ENCODE results near the gene ASIC1. TPM values are rescaled to one million over a fixed set of nuclear protein-coding genes. Genes with fewer than 3 reads are reported as not detected.

The ASIC1 gene
- total and polyA plus RNA-seq, 2 experiments from 2014 or later: 0.76 to 1.5 TPM

DNA sequence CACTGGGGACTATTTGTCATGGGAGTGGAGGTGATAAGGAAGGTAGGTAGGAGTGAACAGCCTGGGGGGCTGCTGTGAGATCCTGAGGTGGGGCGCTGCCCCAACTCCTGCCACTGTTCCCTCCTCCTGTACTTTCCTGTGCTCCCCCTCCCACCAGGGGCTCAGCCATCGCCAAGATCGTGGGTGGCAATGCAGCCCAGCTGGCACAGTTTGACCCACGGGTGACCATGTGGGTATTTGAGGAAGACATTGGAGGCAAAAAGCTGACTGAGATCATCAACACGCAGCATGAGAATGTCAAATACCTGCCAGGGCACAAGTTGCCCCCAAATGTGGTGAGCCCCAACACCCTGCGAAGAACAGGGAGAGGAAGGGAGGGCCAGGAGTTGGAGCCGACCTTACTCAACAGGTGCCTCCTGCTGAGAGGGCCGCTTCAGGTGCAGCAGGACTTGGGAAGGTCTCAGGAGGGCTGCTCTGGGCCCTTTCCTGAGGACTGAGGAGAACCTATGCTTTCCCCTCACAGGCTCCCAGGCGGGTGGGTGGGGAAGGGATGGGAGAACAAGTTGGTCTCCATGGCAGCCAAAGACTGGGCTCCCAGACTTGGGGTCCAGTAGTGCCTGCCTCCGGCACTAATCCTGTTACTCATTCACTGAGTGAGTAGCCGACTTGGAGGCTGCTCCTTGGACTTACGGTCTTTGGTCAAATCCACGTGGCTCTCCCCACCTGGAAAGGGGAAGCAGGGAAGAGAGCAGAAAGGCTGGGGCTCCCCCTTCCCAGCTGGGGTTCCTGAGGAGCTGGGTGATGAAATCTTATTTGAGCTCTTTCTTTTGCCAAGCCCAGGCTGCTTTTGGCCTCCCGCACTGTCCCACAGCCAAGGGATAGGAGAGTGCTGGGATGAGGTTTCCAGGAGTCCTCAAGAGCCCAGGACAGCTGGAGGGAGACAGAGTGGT is 47.3 kb downstream of the ASIC1 start (continued):
- TF ChIP-seq, protein P1, sequence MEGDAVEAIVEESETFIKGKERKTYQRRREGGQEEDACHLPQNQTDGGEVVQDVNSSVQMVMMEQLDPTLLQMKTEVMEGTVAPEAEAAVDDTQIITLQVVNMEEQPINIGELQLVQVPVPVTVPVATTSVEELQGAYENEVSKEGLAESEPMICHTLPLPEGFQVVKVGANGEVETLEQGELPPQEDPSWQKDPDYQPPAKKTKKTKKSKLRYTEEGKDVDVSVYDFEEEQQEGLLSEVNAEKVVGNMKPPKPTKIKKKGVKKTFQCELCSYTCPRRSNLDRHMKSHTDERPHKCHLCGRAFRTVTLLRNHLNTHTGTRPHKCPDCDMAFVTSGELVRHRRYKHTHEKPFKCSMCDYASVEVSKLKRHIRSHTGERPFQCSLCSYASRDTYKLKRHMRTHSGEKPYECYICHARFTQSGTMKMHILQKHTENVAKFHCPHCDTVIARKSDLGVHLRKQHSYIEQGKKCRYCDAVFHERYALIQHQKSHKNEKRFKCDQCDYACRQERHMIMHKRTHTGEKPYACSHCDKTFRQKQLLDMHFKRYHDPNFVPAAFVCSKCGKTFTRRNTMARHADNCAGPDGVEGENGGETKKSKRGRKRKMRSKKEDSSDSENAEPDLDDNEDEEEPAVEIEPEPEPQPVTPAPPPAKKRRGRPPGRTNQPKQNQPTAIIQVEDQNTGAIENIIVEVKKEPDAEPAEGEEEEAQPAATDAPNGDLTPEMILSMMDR (conservative IDR thresholded peaks at IDR 0.05; ENCODE audit: low read depth in 2 of 2): no peak
- no peak for TF ChIP-seq CREB1 (CRISPR knock-in tag; IDR thresholded peaks at IDR 0.05; ENCODE audit: low read depth)
- TF ChIP-seq ZNF114 (CRISPR knock-in tag; IDR thresholded peaks at IDR 0.05): no peak
- TF ChIP-seq EZH2phosphoT487 (IDR thresholded peaks at IDR 0.05; ENCODE audit: unreplicated experiment): no peak
- no peak for TF ChIP-seq JUNB (IDR thresholded peaks at IDR 0.05; ENCODE audit: unreplicated experiment)
- no peak for TF ChIP-seq STAT1 (IDR thresholded peaks at IDR 0.05; ENCODE audit: unreplicated experiment)
- TF ChIP-seq, protein P2, sequence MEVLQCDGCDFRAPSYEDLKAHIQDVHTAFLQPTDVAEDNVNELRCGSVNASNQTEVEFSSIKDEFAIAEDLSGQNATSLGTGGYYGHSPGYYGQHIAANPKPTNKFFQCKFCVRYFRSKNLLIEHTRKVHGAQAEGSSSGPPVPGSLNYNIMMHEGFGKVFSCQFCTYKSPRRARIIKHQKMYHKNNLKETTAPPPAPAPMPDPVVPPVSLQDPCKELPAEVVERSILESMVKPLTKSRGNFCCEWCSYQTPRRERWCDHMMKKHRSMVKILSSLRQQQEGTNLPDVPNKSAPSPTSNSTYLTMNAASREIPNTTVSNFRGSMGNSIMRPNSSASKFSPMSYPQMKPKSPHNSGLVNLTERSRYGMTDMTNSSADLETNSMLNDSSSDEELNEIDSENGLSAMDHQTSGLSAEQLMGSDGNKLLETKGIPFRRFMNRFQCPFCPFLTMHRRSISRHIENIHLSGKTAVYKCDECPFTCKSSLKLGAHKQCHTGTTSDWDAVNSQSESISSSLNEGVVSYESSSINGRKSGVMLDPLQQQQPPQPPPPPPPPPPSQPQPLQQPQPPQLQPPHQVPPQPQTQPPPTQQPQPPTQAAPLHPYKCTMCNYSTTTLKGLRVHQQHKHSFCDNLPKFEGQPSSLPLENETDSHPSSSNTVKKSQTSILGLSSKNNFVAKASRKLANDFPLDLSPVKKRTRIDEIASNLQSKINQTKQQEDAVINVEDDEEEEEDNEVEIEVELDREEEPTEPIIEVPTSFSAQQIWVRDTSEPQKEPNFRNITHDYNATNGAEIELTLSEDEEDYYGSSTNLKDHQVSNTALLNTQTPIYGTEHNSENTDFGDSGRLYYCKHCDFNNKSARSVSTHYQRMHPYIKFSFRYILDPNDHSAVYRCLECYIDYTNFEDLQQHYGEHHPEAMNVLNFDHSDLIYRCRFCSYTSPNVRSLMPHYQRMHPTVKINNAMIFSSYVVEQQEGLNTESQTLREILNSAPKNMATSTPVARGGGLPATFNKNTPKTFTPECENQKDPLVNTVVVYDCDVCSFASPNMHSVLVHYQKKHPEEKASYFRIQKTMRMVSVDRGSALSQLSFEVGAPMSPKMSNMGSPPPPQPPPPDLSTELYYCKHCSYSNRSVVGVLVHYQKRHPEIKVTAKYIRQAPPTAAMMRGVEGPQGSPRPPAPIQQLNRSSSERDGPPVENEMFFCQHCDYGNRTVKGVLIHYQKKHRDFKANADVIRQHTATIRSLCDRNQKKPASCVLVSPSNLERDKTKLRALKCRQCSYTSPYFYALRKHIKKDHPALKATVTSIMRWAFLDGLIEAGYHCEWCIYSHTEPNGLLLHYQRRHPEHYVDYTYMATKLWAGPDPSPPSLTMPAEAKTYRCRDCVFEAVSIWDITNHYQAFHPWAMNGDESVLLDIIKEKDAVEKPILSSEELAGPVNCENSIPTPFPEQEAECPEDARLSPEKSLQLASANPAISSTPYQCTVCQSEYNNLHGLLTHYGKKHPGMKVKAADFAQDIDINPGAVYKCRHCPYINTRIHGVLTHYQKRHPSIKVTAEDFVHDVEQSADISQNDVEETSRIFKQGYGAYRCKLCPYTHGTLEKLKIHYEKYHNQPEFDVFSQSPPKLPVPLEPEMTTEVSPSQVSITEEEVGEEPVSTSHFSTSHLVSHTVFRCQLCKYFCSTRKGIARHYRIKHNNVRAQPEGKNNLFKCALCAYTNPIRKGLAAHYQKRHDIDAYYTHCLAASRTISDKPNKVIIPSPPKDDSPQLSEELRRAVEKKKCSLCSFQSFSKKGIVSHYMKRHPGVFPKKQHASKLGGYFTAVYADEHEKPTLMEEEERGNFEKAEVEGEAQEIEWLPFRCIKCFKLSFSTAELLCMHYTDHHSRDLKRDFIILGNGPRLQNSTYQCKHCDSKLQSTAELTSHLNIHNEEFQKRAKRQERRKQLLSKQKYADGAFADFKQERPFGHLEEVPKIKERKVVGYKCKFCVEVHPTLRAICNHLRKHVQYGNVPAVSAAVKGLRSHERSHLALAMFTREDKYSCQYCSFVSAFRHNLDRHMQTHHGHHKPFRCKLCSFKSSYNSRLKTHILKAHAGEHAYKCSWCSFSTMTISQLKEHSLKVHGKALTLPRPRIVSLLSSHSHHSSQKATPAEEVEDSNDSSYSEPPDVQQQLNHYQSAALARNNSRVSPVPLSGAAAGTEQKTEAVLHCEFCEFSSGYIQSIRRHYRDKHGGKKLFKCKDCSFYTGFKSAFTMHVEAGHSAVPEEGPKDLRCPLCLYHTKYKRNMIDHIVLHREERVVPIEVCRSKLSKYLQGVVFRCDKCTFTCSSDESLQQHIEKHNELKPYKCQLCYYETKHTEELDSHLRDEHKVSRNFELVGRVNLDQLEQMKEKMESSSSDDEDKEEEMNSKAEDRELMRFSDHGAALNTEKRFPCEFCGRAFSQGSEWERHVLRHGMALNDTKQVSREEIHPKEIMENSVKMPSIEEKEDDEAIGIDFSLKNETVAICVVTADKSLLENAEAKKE (CRISPR knock-in tag; IDR thresholded peaks at IDR 0.05): no peak
- TF ChIP-seq ZNF331 (CRISPR knock-in tag; IDR thresholded peaks at IDR 0.05; ENCODE audit: low read depth): no peak
